NCI-H2196 treated with DMSO at 0.1 percent for 48 hours (cell line): ENCODE measurements around the gene HYAL2.
"Not testable (repeated sequence)": the region's sequence is repeated elsewhere in the genome, so short reads cannot be mapped to it uniquely, and the experiment has no call there.

Experiments used
- DNase-seq: peaks from one replicate; lab custom pipeline; 2025; ENCODE audit not compliant: unreplicated experiment; lab: John Stamatoyannopoulos, UW

The HYAL2 gene

GRCh38 chr3:50272911-50273688, 49.4 kb downstream of the HYAL2 start:
- peak; percentile 39 for DNase-seq

- DNase-seq, result not testable (repeated sequence)
Measured at GRCh38 chr3:50272538-50272910, 50.0 kb downstream of the HYAL2 start.

- no peak for DNase-seq
Measured at GRCh38 chr3:50271314-50271936, 51.1 kb downstream of the HYAL2 start.

GRCh38 chr3:50270422-50271224, 51.9 kb downstream of the HYAL2 start:
- DNase-seq, result no peak

- DNase-seq, result no peak
Measured at GRCh38 chr3:50269977-50270413, 52.5 kb downstream of the HYAL2 start.

GRCh38 chr3:50269460-50269859, 53.1 kb downstream of the HYAL2 start:
- no peak for DNase-seq

GRCh38 chr3:50268703-50269451, 53.7 kb downstream of the HYAL2 start, which contains the start of gene SEMA3B:
Gene SEMA3B, plus strand, starts transcription at chr3:50269147. Its CDS starts 94 bp downstream, at chr3:50269241.
- DNase-seq, result no peak

- no peak for DNase-seq
Measured at GRCh38 chr3:50268276-50268675, 54.3 kb downstream of the HYAL2 start.
